WI38 (cell line): ENCODE results near the gene SF3B2.

Source experiments
- H3K4me3 ChIP-seq: 2 replicates; pipeline ENCODE4 v1.5.1; 2011; ENCODE audit warnings: low read depth, mild to moderate bottlenecking, control low read depth, low read length
- TF ChIP-seq, protein P1 (sequence below): IDR thresholded peaks from 2 replicates; pipeline ENCODE4 v1.5.1; 2012; ENCODE audit warnings: low read depth, mild to moderate bottlenecking, control low read depth, low read length

The SF3B2 gene

DNA sequence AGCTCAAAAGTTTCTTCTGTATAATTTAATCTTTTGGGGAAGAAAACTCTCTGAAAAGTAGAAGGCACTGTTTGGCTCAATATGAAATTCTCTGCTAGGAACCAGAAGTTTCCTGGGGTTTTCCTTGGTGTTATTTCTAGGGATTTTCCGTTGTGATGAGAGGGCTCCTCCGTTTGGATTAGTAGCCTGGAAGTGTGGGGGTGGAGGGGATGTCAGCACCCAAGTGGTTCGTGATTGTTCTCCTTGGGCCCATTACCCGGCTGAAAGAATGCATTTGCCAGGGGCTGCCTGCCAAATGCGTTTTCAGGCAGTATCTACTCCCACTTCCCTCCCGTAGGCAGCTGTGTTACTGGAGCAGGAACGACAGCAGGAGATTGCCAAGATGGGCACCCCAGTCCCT lies 4.3 kb downstream of the SF3B2 start:
- TF ChIP-seq, protein P1, sequence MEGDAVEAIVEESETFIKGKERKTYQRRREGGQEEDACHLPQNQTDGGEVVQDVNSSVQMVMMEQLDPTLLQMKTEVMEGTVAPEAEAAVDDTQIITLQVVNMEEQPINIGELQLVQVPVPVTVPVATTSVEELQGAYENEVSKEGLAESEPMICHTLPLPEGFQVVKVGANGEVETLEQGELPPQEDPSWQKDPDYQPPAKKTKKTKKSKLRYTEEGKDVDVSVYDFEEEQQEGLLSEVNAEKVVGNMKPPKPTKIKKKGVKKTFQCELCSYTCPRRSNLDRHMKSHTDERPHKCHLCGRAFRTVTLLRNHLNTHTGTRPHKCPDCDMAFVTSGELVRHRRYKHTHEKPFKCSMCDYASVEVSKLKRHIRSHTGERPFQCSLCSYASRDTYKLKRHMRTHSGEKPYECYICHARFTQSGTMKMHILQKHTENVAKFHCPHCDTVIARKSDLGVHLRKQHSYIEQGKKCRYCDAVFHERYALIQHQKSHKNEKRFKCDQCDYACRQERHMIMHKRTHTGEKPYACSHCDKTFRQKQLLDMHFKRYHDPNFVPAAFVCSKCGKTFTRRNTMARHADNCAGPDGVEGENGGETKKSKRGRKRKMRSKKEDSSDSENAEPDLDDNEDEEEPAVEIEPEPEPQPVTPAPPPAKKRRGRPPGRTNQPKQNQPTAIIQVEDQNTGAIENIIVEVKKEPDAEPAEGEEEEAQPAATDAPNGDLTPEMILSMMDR = no peak
- H3K4me3 ChIP-seq = no peak overlapping the region

DNA sequence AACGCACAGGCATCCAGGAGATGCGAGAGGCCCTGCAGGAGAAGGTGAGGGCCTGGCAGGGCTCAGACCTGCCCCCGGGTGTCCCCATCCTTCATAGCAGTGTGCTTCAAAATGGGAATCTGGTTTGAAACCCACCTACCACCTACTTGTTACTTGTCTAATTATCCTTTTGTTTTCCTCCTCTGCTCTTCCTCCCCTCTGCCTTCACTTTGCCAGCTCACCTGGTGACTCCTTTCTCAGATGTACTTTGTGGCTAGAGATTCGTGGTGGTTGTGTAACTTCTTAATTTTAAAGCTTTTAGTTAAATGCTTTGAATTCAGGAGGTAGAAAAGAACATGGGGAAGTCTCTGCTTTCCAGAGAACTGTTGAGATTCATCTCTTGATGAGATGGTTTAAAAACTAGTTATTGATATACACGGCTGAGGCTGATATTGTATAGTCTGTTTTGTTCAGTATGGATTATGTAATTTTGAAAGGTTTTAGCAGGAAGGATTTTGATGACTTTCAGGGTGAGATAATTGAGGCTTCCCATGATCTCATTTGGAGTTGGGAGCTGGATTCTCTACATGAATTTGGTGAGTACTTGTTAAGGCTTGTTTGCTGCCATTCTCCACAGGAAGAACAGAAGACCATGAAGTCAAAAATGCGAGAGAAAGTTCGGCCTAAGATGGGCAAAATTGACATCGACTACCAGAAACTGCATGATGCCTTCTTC lies 8.0 kb downstream of the SF3B2 start:
- TF ChIP-seq, protein P1 = no peak

DNA sequence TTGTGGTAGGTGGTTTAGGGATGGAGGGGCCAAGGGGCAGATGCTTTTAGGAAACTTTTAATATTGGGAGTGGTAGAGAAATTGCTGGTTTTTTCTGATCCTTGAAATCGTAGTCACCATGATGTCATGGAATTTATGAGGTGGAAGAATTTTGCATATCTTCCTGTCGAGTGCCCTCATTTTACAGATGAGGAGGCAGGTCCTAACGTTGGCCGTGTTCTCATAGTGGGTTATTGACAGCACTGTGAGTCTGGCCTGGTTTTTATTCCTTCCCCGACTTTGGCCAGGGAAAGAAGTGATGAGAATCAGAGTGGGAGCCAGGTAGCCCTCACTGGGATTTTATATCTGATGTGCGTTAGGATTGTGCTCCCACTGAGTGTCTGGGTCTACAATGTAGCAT lies 9.1 kb downstream of the SF3B2 start:
- no peak overlapping the region for H3K4me3 ChIP-seq
- TF ChIP-seq, protein P1 = no peak

More for the DNA sequence above, 8.0 kb downstream of the SF3B2 start:
- no peak overlapping the region for H3K4me3 ChIP-seq

DNA sequence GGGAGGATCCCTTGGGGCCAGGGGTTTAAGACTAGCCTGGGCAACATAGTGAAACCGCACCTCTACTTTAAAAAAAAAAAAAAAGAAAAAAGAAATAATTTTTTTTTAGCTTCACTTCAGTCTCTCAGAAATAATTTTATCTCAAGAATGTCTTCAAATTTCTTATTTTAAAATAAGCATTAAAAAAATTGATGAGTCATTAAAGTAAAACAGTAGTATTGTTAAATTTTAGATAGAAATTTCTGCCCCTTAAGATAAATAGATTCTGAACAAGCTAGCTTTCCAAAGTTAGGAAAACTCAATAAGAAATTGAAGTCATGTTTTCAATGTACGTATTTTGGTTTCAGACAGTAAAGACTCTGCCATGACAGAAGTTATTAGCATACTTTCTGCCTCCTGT lies 10.2 kb downstream of the SF3B2 start:
- H3K4me3 ChIP-seq = no peak overlapping the region
- TF ChIP-seq, protein P1 = no peak

DNA sequence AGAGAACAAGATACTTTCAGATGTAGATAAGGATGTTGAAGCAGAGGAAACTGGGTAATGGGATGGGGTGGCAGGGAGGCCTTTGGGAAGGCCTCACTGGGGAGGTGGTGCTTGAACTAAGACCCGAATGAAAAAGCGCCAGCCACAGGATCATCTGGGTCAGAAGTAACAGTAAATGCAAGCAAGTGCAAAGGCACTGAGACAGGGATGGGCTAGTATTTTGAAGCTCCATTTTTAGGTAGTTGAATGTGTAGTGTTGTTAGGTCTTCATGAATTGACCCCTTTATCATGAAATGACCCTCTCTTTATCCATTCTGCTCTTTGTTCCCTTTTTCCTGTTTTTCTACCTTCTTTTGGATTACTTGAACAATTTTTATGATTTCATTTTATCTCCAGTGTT lies 11.7 kb downstream of the SF3B2 start:
- TF ChIP-seq, protein P1 = no peak
- H3K4me3 ChIP-seq = no peak overlapping the region

DNA sequence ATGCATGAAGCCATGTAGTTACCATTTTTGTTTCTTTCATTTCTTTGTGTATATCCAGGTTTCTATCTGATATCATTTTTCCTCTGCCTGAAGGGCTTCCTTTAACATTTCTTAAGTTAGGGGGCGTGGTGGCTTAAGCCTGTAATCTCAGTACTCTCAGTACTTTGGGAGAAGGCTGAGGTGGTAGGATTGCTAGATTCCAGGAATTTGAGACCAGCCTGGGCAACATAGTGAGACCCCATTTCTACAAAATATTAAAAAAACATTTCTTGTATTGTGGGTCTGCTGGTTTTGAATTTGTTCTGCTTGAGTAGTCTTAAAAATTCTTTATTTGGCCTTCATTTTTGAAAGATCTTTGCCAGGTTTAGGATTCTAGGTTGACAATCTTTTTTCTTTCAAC lies 12.4 kb downstream of the SF3B2 start:
- TF ChIP-seq, protein P1 = no peak
- H3K4me3 ChIP-seq = no peak overlapping the region

DNA sequence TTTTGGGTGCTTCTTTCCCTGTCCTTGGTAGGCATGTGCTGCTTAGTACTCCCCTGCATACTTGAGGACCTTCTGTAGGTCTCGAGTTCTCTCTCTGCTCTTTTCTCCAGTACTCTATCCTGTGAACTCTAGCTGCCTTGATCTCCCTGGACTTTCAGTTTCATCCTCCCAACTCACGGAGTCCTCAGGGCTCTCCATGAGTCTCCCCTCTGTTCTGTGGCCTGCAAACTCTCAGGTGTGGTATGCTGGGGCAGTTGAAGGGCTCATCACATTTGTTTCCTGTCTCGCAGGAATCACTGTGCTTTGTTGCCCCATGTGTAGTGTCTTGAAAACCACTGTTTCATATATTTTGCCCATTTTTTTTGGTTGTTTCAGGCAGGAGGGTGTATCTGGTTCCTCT lies 14.6 kb downstream of the SF3B2 start:
- TF ChIP-seq, protein P1 = no peak
- H3K4me3 ChIP-seq = no peak overlapping the region
